ENCODE data around the gene MAP3K5. TPM values are rescaled to one million over a fixed set of nuclear protein-coding genes. Genes with fewer than 3 reads are reported as not detected.
"Not testable (repeated sequence)": the region's sequence is repeated elsewhere in the genome, so short reads cannot be mapped to it uniquely, and the experiment has no call there.

Gene MAP3K5
- total RNA-seq, 1 donor from 2014 or later: 2.2 TPM

DNA sequence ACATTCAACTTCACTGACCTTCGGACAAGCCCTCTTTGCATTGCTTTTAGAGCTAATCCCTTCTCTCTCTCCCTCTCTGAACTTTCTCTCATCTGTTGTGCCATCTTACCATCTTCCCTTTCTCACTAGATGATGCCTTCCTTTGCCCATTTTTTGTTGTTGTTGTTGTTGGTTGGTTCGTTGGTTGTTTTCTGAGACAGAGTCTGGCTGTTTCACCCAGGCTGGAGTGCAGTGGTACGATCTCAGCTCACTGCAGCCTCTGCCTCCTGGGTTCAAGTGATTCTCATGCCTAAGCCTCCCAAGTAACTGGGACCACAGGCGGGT is 18.8 kb downstream of the MAP3K5 start:
- no peak for DNase-seq (ENCODE audit: low read depth in 2 of 2)

DNA sequence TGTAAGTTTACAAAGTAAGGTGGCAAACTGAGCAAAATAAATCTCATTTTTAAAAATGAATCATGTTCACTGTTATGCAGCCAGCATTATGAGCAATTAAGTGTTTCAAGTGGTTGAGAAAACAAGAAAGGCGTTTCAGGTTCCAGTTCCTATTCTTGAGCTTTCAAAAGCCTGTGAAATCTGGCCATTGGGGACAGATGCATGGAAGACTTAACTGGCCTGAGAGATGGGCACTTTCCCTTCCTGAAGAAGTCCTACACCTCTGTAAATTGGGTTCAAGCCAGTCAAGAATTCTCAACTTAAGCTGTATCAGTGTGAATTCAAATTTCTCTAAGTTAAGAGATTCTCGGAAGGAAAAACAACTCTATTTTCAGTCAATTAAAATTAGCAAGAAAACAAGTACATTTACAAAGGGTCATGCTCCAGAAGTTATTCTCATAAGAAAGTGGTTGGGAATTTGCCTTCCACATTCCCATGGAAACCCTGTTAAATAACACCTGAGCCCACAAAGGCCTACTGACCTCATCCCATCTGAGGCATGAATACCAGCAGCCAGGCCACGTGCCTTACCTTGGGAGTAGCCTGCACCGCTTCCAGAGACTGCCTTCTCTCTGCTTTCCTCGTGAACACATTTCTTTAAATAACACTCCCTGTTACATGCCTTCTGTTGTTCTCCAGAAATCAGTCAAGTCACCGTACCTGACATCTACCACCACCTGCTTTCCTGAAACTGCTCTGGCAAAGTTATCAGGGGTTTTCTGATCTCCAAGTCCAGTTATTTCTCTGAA is 19.4 kb downstream of the MAP3K5 start:
- DNase-seq (ENCODE audit: low read depth in 2 of 2): no peak

DNA sequence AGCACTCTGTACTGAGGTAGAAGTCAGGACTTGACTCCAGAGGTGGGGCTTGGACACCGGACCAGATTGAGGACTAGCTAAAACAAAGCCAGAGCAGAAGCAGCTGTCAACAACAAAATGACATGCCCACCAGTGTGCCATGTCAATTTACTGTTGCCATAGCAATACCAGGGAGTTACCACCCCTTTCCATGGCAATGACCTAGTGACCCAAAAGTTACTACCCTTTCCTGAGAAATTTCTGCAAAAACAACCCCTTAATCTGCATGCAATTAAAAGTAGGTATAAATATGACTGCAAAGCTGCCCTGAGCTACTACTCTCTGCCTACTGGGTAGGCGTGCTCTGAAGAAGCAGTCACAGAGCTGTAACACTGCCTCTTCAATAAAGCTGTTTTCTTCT is 21.0 kb downstream of the MAP3K5 start:
- DNase-seq (ENCODE audit: low read depth in 2 of 2): no peak

DNA sequence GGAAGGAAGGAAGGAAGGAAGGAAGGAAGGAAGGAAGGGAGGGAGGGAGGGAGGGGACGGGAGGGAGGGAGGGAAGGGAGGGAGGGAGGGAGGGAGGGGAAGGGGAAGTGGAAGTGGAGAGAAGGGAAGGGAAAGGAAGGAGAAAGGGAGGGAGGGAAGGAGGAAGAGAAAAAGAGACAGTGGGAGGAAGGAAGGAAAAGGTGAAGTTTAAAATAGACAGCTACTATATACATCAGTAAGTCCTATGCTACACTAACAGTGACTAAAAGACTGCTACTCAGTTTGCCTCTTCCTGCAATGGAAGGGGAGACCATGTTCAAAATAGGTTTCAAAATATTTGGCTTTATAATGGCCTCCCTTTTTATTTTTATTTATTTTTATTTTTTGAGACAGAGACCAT is 22.5 kb downstream of the MAP3K5 start:
- DNase-seq (ENCODE audit: low read depth in 2 of 2): no peak

DNA sequence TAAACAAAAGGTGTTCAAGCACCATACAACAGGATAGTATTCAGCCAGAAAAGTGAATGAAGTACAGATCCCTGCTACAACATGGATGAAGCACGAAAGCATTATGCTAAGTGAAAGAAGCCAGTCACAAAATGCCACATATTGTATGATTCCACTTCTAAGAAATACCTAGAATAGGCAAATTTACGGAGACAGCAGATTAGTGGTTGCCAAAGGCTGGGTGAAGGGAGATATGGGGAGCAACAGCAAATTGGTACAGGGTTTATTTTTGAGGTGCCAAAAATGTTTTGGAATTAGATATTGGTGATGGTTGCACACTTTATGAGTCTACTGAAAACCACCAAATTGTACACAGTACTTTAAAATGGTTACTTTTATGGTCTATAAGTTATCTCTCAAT is 23.2 kb downstream of the MAP3K5 start:
- DNase-seq (ENCODE audit: low read depth in 2 of 2): no peak

DNA sequence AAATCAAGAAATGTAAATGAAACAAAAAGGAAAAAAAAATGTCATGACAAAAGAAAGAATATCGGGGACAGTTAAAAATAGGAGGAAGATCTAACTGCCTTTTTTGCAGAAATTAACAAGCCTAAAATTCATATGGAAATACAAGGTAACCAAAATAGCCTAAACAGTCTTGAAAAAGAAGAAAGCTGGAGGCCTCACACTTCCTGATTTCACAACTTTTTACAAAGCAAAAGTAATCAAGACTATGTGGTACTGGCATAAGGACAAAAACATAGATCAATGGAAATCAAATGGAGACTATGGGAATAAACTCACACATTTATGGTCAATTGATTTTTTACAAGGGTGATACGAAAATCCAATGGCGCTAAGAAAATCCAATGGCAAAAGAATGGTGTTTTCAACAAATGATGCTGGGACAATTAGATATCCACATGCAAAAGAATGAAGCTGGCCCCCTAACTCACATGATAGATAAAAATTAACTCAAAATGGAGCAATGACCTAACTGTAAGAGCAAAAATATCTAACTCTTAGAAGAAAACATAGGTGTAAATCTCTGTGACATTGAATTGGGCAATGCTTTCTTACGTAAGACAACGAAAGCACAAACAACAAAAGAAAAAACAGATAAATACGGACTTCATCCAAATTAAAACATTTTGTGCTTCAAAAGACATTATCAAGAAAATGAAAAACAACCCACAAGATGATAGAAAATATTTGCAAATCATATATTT is 24.5 kb downstream of the MAP3K5 start:
- no peak for DNase-seq (ENCODE audit: low read depth in 2 of 2)

DNA sequence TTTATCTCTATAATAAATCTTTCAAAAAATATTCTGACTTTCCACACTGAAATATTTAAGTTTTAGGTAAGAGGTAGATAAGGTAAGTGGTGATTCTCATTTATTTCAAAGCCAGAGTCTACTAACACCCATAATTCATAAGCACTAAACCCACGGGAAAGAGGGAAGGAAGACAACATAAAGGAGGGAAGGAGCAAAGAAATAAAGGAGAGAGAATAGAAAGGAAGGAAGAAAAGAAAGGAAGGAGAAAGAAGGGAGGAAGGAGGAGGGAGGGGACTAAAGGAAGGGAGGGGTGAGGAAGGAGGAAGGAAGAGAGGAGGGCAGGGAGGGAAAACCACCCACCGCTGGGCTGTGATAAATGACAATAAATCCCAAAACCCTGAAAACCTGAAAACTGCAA is 25.2 kb downstream of the MAP3K5 start:
- no peak for DNase-seq (ENCODE audit: low read depth in 2 of 2)

DNA sequence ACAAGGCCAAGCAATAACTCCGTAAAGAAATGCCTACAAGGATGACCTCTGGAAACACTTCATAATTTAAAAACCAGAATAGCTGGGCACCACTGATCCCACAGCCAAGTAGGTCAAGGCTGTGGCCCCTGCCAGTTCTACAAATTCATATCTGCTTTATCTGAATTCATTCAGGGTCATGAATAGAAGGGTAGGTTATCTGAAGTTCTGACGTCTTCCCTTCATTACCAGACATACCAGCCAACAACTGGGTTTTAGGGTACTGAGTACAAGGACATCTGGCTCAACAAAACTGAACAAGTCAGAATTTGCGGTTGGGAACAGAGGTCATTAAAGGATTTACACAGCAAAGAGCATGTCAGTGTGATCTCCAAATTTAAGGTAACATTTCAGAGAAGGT is 26.0 kb downstream of the MAP3K5 start:
- DNase-seq (ENCODE audit: low read depth in 2 of 2): no peak

DNA sequence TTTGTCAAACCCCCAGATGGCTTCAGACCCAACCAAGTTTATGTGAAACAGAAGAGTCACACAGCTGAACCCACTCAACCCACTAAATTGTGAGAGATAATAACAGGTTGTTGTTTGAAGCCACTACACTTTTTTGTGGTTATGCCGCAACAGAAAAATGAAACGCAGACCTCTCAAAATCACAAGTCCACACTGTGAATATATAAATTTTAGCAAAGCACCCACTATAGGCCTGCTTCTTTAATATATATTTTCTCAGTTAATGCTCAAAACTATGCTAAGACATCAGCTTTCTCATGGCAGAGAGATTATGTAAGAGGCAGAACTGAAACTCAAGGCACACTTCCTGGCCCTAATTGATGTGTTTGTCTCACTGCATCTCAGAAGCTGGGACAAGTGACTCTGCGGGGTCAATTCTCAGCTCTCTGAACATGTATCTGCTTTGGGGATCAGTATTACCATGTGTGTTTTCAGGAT is 27.7 kb downstream of the MAP3K5 start:
- no peak for DNase-seq (ENCODE audit: low read depth in 2 of 2)

DNA sequence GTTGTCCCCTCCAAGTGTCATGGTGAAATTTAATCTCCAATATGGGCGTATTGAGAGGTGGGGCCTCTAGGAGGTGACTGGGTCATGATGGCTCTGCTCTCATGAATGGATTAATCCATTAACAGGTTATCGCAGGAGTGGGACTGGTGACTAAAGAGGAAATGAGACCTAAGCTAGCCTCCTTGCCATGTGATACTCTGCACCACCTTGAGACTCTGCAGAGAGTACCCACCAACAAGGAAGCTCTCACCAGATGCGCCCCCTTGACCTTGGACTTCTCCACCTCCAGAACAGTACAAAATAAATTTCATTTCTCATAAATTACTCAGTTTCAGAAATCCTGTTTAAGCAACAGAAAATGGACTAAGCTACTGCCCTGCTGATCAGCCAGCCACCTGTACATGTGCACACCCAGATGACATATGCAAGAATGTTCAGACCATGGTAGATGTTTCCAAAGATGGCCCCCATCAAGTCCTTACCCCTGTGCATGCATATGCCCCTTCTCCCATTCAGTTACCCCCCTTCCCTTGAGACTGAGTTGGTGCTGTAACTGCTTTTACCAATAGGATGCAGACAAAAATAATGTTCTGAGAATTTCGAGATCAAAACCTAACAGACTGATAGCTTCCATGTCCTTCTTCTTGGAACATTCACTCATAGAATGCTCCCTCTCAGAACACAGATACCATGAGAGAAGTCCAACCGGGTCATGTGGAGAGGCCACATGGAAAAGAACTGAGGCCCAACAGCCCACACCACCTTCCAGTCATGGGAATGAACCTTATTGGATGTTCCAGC is 28.4 kb downstream of the MAP3K5 start:
- no peak for DNase-seq (ENCODE audit: low read depth in 2 of 2)

DNA sequence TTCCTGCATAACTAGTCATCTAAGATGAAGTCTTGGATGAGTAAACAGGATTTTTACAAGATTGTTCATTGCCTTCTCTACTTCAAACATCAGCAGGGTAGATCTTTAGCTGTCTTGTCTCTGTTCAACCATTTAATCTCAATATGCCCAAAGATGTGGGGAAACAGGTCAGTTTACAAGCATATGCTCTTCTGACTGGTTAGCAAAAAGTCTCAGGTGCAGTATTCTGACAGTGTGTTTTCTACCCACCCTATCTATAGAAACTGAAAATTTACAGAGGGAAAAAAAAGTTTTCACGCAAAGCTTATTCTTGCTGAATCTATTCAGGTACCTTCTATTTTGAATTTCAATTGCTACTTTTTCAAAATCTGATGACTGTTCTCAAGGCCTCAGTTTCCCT is 29.0 kb downstream of the MAP3K5 start:
- DNase-seq (ENCODE audit: low read depth in 2 of 2): no peak

DNA sequence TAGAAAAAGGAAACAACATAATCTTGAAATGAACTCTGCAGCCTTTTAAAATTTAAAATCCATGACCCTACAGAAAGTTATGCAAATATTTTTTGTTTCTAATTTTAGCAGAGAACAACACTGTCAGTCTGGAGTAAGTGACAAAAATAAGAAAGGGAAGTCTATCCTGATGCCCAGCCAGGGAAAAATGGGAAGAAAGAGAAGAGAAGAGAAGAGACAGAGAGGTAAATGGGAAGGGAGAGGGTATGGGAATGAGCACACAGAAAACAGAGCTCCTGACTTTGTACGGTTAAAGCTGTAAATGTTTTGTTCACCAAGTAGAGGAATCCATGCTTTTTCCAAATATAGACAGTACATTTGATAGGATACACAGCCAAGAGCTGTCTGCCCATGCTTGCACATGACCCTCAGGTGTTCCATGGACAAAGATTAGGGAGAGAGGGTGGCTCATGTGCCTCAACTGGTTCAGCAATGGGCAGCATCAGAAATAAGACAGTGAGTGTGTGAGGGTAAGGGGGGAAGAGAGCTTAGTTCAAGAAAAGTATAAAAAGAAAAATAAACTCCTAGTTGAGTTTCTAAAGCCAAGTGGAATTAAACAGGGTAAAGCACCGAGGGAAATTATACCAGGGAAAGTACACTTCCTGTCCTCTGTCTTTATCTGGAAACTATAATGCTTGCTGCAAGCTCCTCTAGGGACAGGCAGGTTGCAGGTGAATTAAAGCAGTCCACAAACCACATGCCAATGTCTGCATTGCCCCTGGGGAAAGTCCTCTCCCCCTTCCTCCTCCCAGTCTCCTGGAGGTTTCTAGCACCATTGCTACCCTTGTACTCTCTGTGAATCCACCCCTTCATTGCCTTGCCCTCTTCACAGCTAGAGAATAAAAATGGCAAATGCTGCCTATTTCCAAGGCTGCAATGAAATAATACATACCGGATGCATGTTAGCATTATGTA is 30.0 kb downstream of the MAP3K5 start:
- no peak for DNase-seq (ENCODE audit: low read depth in 2 of 2)

DNA sequence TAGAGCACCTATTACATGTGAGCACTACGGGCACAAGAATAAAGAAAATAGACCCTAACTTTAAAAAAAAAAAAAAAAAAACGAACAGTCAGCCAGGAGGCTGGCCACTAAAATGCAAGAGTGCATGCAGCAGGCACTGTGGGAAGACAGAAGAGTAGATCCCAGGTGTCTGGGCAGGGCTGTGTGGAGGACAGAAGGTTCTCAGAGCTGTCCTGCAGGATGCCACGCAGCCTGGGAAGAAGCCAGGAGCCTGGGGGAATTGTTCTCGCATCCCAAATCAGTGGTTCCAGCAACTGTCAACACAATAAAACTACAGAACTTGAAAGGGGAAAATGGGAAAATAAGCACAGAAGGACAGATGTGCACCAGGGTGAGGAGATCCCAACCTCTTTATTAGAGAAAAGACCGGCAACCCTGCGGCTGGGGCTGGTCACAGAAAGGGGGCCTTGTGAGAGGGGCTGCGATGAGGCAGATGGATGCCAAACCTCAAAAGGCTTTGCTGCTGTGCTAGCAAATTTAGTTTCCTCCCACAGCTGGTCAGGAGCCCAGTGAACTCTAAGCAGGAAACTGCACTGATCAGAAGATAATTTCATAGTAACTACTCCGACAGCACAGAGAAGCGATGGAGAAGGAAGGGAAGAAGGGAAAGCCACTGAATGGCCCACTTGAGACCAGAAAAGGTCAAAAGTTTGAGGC is 30.9 kb downstream of the MAP3K5 start:
- DNase-seq (ENCODE audit: low read depth in 2 of 2): peak; percentile 33 to 48

DNA sequence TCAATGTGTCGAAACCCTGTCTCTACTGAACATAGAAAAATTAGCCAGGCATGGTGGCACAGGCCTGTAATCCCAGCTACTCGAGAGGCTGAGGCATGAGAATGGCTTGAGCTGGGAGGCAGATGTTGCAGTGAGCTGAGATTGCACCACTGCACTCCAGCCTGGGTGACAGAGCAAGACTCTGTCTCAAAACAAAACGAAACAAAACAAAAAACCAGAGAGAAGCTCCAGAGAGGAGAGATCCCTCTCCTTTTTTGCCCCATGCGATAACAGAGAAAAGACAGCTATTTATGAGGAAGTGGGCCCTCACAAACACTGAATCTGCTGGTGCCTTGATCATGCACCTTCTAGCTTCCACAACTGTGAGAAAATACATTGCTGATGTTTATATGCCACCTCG is 31.5 kb downstream of the MAP3K5 start:
- not testable (repeated sequence) for DNase-seq (ENCODE audit: low read depth in 2 of 2)

DNA sequence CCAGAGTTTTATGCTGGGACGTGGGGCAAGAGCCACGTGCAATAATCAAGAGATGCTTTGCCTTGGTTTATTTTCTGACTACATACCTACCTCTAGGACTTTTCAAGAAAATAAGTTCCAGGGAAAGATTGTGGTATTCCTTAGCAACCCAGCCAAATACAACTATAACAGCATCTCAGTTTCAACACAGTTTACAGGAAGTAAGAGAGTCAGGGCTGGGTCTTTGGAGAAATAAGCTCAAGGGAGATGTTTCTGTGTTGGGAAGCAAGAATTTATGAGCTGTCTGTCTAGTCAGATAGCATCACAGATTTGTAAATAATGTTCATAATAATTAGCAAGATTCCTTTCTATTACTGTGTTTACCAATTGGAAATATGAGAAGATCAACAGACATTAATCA is 35.1 kb downstream of the MAP3K5 start:
- peak in 1 of 2 donors; percentile 8 for DNase-seq (ENCODE audit: low read depth in 2 of 2)

DNA sequence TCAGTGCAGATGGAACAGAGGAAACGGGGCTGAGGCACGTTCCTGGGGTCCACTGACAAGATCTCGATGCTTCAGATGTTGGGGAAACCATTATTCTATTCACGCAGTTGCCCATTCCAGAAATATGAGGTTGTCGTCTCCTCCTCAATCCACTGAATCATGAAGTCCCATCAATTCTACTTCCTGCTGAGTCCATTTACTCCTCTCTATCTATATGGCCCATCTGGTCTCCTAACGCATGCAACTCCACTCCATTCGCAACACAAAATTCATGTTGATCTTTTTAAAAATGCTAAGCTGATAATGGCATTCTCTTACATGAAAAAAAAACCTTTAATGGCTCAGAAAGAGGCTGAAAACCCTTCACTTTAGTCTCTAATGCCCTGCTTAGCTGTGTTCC is 37.5 kb downstream of the MAP3K5 start:
- no peak for DNase-seq (ENCODE audit: low read depth in 2 of 2)

DNA sequence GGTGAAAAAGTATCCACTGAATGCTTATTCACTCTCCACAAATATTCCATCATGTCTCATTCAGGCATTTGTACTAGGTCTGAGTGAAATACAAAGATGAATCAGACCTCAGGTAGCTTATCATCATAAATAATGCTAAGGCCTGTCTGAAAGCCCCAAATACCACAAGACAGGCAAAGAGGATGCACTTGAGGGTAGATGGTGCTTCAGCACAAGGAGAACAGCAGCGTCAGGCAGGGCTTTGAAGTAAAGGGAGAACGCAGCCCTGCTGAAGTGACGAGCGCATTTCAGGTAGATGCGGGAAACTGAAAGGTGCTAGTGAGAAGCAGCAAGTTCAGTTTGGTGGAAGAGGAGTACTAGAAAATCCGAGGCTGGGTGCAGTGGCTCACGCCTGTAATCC is 38.7 kb downstream of the MAP3K5 start:
- no peak for DNase-seq (ENCODE audit: low read depth in 2 of 2)

DNA sequence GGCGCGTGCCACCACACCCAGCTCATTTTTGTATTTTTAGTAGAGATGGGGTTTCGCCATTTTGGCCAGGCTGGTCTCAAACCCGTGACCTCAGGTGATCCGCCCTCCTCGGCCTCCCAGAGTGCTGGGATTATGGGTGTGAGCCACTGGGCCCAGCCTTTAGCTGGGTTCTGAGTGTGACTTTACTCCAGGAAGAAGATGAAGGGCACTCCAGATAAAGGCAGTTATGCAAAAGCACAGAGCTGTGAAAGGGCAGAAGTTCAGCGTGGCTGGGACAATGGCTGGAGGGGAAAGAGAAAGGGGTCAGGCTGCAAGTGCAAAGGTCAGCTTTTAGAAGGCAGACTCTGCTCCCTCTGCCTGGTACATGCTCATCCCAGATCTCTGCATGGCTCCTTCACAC is 39.7 kb downstream of the MAP3K5 start:
- DNase-seq (ENCODE audit: low read depth in 2 of 2): no peak

DNA sequence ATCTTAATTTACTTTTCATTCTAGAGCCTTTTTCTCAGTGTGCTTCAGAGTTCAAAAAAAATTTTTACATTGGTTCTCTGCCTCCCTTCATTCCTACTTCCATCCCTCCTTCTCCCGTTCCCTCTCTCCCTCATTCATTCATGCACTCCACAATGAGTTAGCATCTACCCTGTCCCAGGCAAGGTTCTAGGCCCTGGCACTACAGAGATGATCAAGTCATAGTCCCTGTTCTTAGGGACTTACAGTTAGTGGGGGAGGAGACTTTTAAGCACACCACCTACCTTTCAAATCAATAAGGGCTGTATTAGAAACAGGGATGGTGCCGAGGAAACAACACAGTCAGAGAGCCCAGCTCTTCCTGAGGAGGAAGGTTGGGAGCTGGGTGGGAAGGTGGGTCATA is 40.3 kb downstream of the MAP3K5 start:
- DNase-seq (ENCODE audit: low read depth in 2 of 2): no peak

DNA sequence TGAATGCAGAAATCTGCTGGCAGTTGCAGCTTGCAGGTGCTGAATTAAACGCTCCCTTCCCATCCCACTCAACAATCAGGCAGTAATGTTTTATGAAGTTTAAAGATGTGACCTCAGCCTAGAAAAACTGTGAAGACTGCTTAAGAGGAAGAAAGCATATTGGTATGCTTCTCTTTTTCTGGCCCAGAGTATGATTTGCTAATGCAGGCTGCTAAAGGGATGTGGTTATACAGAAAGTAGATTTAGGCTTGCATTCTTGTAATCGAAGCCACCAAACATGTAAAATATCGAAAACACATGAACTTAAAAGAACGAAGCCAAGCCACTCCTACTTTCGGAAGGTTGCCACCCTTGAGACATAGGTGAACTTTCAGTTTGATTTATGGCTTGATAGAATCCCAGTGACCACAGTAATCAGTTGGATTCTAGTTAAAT is 40.7 kb downstream of the MAP3K5 start:
- no peak for DNase-seq (ENCODE audit: low read depth in 2 of 2)
